CD4-positive, CD25-positive, alpha-beta regulatory T cell (primary cell): ENCODE measurements around the gene HDAC9. TPM values are rescaled to one million over a fixed set of nuclear protein-coding genes. Genes with fewer than 3 reads are reported as not detected.

Source experiments
- ATAC-seq, 2 donors: fragments of 150-1000 bp; cut with Tn5 transposase; one replicate each; pipeline ENCODE4 v1.10.0; 2021; ENCODE audit warnings: low read depth in 2 of 2, moderate number of reproducible peaks in 2 of 2, moderate library complexity in 1 of 2
- DNase-seq, 3 donors: peaks; one replicate each; pipeline versions ENCODE4 v3.0.0 to v3.0.0-alpha.2; 2012 to 2022; ENCODE audit warnings: mixed read lengths in 1 of 3
- H3K27ac ChIP-seq: one replicate; pipeline ENCODE4 v1.7.0; 2013; ENCODE audit warnings: mild to moderate bottlenecking, low read length; ENCODE audit not compliant: insufficient read depth, poor library complexity, severe bottlenecking
- H3K27me3 ChIP-seq: one replicate; pipeline ENCODE4 v1.7.0; 2013; ENCODE audit warnings: low read length; ENCODE audit not compliant: control insufficient read depth, insufficient read depth
- H3K36me3 ChIP-seq: one replicate; pipeline ENCODE4 v1.7.0; 2013; ENCODE audit warnings: mild to moderate bottlenecking, low read length, moderate library complexity; ENCODE audit not compliant: control insufficient read depth, insufficient read depth
- H3K4me1 ChIP-seq: 2 replicates; pipeline ENCODE4 v1.7.0; 2013; ENCODE audit warnings: mild to moderate bottlenecking, low read length; ENCODE audit not compliant: insufficient read depth, control insufficient read depth, poor library complexity, severe bottlenecking
- H3K4me3 ChIP-seq: one replicate; pipeline ENCODE4 v1.7.0; 2013; ENCODE audit warnings: low read depth, mild to moderate bottlenecking, low read length, moderate library complexity
- H3K9me3 ChIP-seq, 2 experiments: 1 replicate in 1 of 2; 2 replicates in 1 of 2; pipeline ENCODE4 v1.7.0; 2013; ENCODE audit warnings: low read length in 2 of 2, mild to moderate bottlenecking in 1 of 2, moderate library complexity in 1 of 2; ENCODE audit not compliant: control insufficient read depth in 2 of 2
- H3K27ac Mint-ChIP-seq, 3 donors: one replicate each; pipeline ENCODE4 v1.8.0; 2020 to 2022; ENCODE audit warnings: mild to moderate bottlenecking in 3 of 3, mixed read lengths in 3 of 3, moderate library complexity in 2 of 3
- H3K27me3 Mint-ChIP-seq: one replicate; pipeline ENCODE4 v1.8.0; 2022; ENCODE audit warnings: mild to moderate bottlenecking, mixed read lengths
- H3K36me3 Mint-ChIP-seq: one replicate; pipeline ENCODE4 v1.8.0; 2020; ENCODE audit warnings: mixed read lengths
- H3K4me1 Mint-ChIP-seq, 4 donors: one replicate each; pipeline ENCODE4 v1.8.0; 2020 to 2022; ENCODE audit warnings: mixed read lengths in 4 of 4, mild to moderate bottlenecking in 1 of 4
- H3K4me3 Mint-ChIP-seq, 4 donors: one replicate each; pipeline ENCODE4 v1.8.0; 2020 to 2022; ENCODE audit warnings: mild to moderate bottlenecking in 4 of 4, mixed read lengths in 4 of 4, moderate library complexity in 3 of 4
- H3K9me3 Mint-ChIP-seq, 7 donors: one replicate each; pipeline ENCODE4 v1.8.0; 2020 to 2022; ENCODE audit warnings: mixed read lengths in 7 of 7, mild to moderate bottlenecking in 3 of 7, moderate library complexity in 2 of 7
- polyA plus RNA-seq, 4 donors: library from polyadenylated mRNA; unstranded; fragments of 300-500 nt; fragmentation: Illumina TruSeq; gene quantifications; one replicate each; pipeline ENCODE4 v1.2.3, GENCODE V29; 2021
- total RNA-seq: library from RNA; stranded (reverse); gene quantifications from one replicate; pipeline ENCODE4 v1.2.3, GENCODE V29; 2022

The HDAC9 gene
- total and polyA plus RNA-seq, 5 donors from 2014 or later, result 4.1 to 23.7 (median 10.4) TPM

DNA sequence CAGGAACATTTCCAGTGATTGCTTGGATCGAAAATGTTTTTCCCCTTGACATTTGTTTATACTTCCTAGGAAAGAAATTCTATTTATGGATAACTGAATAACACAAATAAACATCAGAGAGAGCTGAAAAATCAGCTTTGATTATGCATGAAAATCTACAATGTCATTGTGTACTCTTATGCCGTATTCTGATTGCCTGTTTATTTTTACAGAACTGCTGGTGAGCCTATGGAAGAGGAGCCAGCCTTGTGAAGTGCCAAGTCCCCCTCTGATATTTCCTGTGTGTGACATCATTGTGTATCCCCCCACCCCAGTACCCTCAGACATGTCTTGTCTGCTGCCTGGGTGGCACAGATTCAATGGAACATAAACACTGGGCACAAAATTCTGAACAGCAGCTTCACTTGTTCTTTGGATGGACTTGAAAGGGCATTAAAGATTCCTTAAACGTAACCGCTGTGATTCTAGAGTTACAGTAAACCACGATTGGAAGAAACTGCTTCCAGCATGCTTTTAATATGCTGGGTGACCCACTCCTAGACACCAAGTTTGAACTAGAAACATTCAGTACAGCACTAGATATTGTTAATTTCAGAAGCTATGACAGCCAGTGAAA is 500.4 kb downstream of the HDAC9 start:
- H3K36me3 Mint-ChIP-seq, result no peaks in the 10 kb centered on the region
- peak overlapping the region in 1 of 3 donors; percentile 14 for H3K27ac Mint-ChIP-seq
- H3K27me3 Mint-ChIP-seq, result no peaks in the 10 kb centered on the region
- H3K4me3 Mint-ChIP-seq, result no peak overlapping the region
- peaks cover 0 to 7% (median 2%) of the 10 kb centered on the region in 7 donors for H3K9me3 Mint-ChIP-seq
- Histone ChIP-seq H3K4me3 (no peak overlapping the region), H3K27me3 (no peaks in the 10 kb centered on the region), H3K36me3 (no peaks in the 10 kb centered on the region), H3K9me3 (no peaks in the 10 kb centered on the region), H3K27ac (no peak overlapping the region), H3K4me1 (no peaks in the 10 kb centered on the region)
- ATAC-seq (no peak), DNase-seq (no peak)
- no peaks in the 10 kb centered on the region for H3K4me1 Mint-ChIP-seq

GRCh38 chr7:18996583-18996982 is 501.0 kb downstream of the HDAC9 start:
- H3K27me3 ChIP-seq, result no peaks in the 10 kb centered on the region
- no peak overlapping the region for H3K27ac ChIP-seq
- H3K4me3 ChIP-seq, result no peak overlapping the region
- Mint-ChIP-seq H3K4me3 (no peak overlapping the region), H3K9me3 (peaks cover 0 to 7% (median 2%) of the 10 kb centered on the region in 7 donors), H3K36me3 (no peaks in the 10 kb centered on the region), H3K27ac (no peak overlapping the region), H3K4me1 (no peaks in the 10 kb centered on the region), H3K27me3 (no peaks in the 10 kb centered on the region)
- no peaks in the 10 kb centered on the region for H3K9me3 ChIP-seq
- H3K36me3 ChIP-seq, result no peaks in the 10 kb centered on the region
- no peak for ATAC-seq
- H3K4me1 ChIP-seq, result no peaks in the 10 kb centered on the region
- DNase-seq, result no peak

DNA sequence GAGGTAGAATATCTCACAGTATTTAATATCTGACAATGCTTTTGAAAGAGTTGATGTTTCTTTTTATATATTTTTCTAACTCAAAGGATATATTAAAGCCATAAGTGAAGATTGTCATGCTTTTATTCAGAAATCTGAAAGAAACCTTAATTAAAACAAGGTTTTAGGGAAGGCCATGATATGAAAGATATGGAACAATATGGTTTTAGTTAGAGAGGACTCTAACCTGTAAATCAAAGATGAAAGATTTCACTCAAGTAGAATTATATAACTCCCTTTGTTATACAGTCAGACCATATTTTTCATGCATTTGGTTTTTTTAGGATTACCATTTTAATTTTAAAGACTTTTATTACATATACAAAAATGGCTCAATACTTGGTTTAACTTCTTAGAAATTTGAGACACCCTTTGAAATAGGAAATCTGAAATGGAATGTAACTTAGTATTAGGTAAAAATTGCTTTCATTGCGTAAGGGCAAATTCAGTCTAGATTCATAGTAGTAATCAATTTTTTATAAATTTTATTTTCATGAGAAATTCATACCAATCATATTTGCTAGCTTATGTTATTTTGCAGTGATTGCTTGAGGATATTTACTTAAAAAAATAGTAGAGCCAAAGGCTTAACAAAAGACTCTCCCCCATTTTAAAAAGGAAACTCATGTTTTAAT is 502.1 kb downstream of the HDAC9 start:
- Histone ChIP-seq H3K27me3 (no peaks in the 10 kb centered on the region), H3K36me3 (no peaks in the 10 kb centered on the region), H3K4me3 (no peak overlapping the region), H3K27ac (no peak overlapping the region), H3K4me1 (no peaks in the 10 kb centered on the region), H3K9me3 (no peaks in the 10 kb centered on the region)
- Mint-ChIP-seq H3K9me3 (peaks cover 0 to 7% (median 2%) of the 10 kb centered on the region in 7 donors), H3K36me3 (no peaks in the 10 kb centered on the region), H3K27me3 (no peaks in the 10 kb centered on the region), H3K27ac (no peak overlapping the region), H3K4me3 (no peak overlapping the region), H3K4me1 (no peaks in the 10 kb centered on the region)
- ATAC-seq, result no peak
- no peak for DNase-seq

DNA sequence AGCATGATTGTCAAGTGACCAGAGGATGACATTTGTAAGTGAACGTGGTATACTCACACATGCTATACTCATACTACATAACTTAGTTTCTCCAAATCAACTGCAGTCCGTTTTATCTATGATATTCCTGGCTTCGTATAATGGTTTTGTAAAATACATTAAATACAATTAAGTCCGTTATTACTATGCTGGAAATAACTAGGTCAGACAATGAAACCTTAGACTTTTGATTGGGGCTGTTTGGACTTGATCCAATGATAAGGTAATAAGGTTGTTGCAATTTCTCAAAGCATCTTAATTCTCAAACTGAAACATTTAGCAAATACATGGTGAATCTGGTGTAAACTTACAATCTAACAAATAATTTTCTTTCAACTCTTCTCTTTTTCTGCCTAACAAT is 504.9 kb downstream of the HDAC9 start:
- Mint-ChIP-seq H3K9me3 (peaks cover 0 to 12% (median 2%) of the 10 kb centered on the region in 7 donors), H3K4me1 (no peaks in the 10 kb centered on the region), H3K27ac (no peak overlapping the region), H3K27me3 (no peaks in the 10 kb centered on the region), H3K4me3 (no peak overlapping the region), H3K36me3 (no peaks in the 10 kb centered on the region)
- Histone ChIP-seq H3K4me1 (no peaks in the 10 kb centered on the region), H3K27ac (no peak overlapping the region), H3K9me3 (no peaks in the 10 kb centered on the region), H3K36me3 (no peaks in the 10 kb centered on the region), H3K4me3 (no peak overlapping the region), H3K27me3 (no peaks in the 10 kb centered on the region)
- DNase-seq, result no peak
- no peak for ATAC-seq

GRCh38 chr7:19001854-19002253 is 506.3 kb downstream of the HDAC9 start:
- Histone ChIP-seq H3K4me3 (no peak overlapping the region), H3K36me3 (no peaks in the 10 kb centered on the region), H3K27me3 (no peaks in the 10 kb centered on the region), H3K4me1 (no peaks in the 10 kb centered on the region), H3K27ac (no peak overlapping the region), H3K9me3 (no peaks in the 10 kb centered on the region)
- ATAC-seq (no peak), DNase-seq (no peak)
- Mint-ChIP-seq H3K36me3 (no peaks in the 10 kb centered on the region), H3K4me3 (no peak overlapping the region), H3K27me3 (no peaks in the 10 kb centered on the region), H3K27ac (no peak overlapping the region), H3K4me1 (no peaks in the 10 kb centered on the region), H3K9me3 (peaks cover 0 to 12% (median 2%) of the 10 kb centered on the region in 7 donors)

- no peaks in the 10 kb centered on the region for H3K4me1 ChIP-seq
- Mint-ChIP-seq H3K4me1 (no peaks in the 10 kb centered on the region), H3K4me3 (no peak overlapping the region), H3K27me3 (no peaks in the 10 kb centered on the region), H3K9me3 (peaks cover 0 to 16% (median 5%) of the 10 kb centered on the region in 7 donors), H3K36me3 (no peaks in the 10 kb centered on the region), H3K27ac (no peak overlapping the region)
- no peaks in the 10 kb centered on the region for H3K27me3 ChIP-seq
- no peak for DNase-seq
- no peaks in the 10 kb centered on the region for H3K9me3 ChIP-seq
- ATAC-seq, result no peak
- H3K27ac ChIP-seq, result no peak overlapping the region
- no peak overlapping the region for H3K4me3 ChIP-seq
- no peaks in the 10 kb centered on the region for H3K36me3 ChIP-seq
These were observed 513.8 kb downstream of the HDAC9 start for GRCh38 chr7:19009241-19009935.

GRCh38 chr7:19009936-19010280 is 514.4 kb downstream of the HDAC9 start:
- Histone ChIP-seq H3K27me3 (no peaks in the 10 kb centered on the region), H3K4me3 (no peak overlapping the region), H3K4me1 (no peaks in the 10 kb centered on the region), H3K9me3 (no peaks in the 10 kb centered on the region), H3K27ac (no peak overlapping the region), H3K36me3 (no peaks in the 10 kb centered on the region)
- no peaks in the 10 kb centered on the region for H3K4me1 Mint-ChIP-seq
- H3K27me3 Mint-ChIP-seq, result no peaks in the 10 kb centered on the region
- no peak overlapping the region for H3K4me3 Mint-ChIP-seq
- no peak overlapping the region for H3K27ac Mint-ChIP-seq
- ATAC-seq (no peak), DNase-seq (no peak)
- peaks cover 0 to 20% (median 6%) of the 10 kb centered on the region in 7 donors for H3K9me3 Mint-ChIP-seq
- no peaks in the 10 kb centered on the region for H3K36me3 Mint-ChIP-seq
